Testis (tissue), 3 donors: ENCODE results near the gene C11orf21. TPM values are rescaled to one million over a fixed set of nuclear protein-coding genes. Genes with fewer than 3 reads are reported as not detected.

Experiments used
- DNase-seq: peaks from one replicate; pipeline ENCODE4 v3.0.0-alpha.2; 2019
- H3K27ac ChIP-seq, 2 donors: fragments of 200-600 bp; sonication (generic); one replicate each; pipeline ENCODE4 v1.5.1; 2019
- H3K27me3 ChIP-seq: fragments of 200-600 bp; sonication (generic); one replicate; pipeline ENCODE4 v1.5.1; 2019
- H3K36me3 ChIP-seq: fragments of 200-600 bp; sonication (generic); one replicate; pipeline ENCODE4 v1.5.1; 2017; ENCODE audit warnings: low read depth; ENCODE audit errors: missing control alignments
- H3K4me1 ChIP-seq: fragments of 200-600 bp; sonication (generic); one replicate; pipeline ENCODE4 v1.5.1; 2019
- H3K4me3 ChIP-seq, 2 donors: fragments of 200-600 bp; sonication (generic); one replicate each; pipeline ENCODE4 v1.5.1; 2017 to 2019
- H3K9me3 ChIP-seq: fragments of 200-600 bp; sonication (generic); one replicate; pipeline ENCODE4 v1.5.1; 2017
- POLR2A ChIP-seq: fragments of 450-650 bp; IDR thresholded peaks from one replicate; pipeline ENCODE4 v1.6.1; 2017; ENCODE audit warnings: antibody characterized with exemption, mild to moderate bottlenecking, moderate library complexity
- WGBS, 2 donors: methylation state at CpG; one replicate each; pipeline ENCODE4 v1.1.5; 2018; 5-methylcytosine and 5-hydroxymethylcytosine counted together
- intact Hi-C: fragments of 100-400 bp; cut with DNase I; formaldehyde crosslinking; loops from one replicate; pipeline ENCODE4 v1.15.1; 2023; ENCODE audit warnings: low total_unique reads
- polyA plus RNA-seq: library from polyadenylated mRNA; stranded (reverse); fragments of 350-450 nt; fragmentation: Illumina TruSeq; extraction: RNeasy Lipid Tissue Mini Kit (QIAGEN cat#74804); gene quantifications from one replicate; pipeline ENCODE4 v1.2.3, GENCODE V29; 2014; ENCODE audit warnings: low read depth, low replicate concordance; ENCODE audit not compliant: insufficient read depth
- total RNA-seq, 2 donors: library from RNA; depleted of rRNA; stranded (reverse); fragments of >200 nt; gene quantifications; one replicate each; pipeline ENCODE4 v1.2.3, GENCODE V29; 2016
- TF ChIP-seq, protein P1 (sequence below), 3 experiments: fragments of 450-650 bp in 2 of 3; fragments of 200-600 bp in 1 of 3; sonication (generic) in 1 of 3; IDR thresholded peaks; one replicate each; pipeline ENCODE4 v1.5.1; 2016 to 2019; ENCODE audit warnings: antibody characterized with exemption in 3 of 3, mild to moderate bottlenecking in 2 of 3, moderate library complexity in 1 of 3

Gene C11orf21
- total and polyA plus RNA-seq, 3 donors from 2014 or later: 0.12 to 0.88 (median 0.47) TPM

DNA sequence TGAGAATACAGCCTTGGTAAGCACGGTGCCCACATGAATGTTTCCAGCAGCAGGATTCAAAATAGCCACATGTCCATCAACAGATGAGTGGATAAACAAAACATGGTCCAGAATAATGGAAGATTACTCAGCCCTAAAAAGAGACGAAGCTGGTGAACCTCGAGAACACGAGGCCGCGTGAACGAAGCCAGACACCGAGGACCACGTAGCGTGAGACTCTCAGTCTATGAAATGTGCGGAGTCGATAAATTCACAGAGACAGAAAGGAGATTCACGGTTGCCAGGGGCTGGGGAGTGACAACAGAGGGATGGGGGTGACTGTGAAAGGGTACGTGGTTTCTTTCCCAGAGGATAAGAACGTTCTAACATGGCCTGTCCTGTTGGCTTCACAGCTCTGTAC, 28.4 kb downstream of the C11orf21 start:
- TF ChIP-seq, protein P1, sequence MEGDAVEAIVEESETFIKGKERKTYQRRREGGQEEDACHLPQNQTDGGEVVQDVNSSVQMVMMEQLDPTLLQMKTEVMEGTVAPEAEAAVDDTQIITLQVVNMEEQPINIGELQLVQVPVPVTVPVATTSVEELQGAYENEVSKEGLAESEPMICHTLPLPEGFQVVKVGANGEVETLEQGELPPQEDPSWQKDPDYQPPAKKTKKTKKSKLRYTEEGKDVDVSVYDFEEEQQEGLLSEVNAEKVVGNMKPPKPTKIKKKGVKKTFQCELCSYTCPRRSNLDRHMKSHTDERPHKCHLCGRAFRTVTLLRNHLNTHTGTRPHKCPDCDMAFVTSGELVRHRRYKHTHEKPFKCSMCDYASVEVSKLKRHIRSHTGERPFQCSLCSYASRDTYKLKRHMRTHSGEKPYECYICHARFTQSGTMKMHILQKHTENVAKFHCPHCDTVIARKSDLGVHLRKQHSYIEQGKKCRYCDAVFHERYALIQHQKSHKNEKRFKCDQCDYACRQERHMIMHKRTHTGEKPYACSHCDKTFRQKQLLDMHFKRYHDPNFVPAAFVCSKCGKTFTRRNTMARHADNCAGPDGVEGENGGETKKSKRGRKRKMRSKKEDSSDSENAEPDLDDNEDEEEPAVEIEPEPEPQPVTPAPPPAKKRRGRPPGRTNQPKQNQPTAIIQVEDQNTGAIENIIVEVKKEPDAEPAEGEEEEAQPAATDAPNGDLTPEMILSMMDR (IDR thresholded peaks at IDR 0.05): no peak
- TF ChIP-seq POLR2A: no peak
- H3K36me3 ChIP-seq: no peaks in the 10 kb centered on the region
- peak; percentile 9 for DNase-seq
- no peaks in the 10 kb centered on the region for H3K9me3 ChIP-seq
- peaks cover 9% of the 10 kb centered on the region for H3K4me1 ChIP-seq
- WGBS, 2 donors: 88 to 92% methylated on average over 15 of the region's 15 CpGs
- no peak overlapping the region for H3K27ac ChIP-seq
- peaks cover 3% of the 10 kb centered on the region for H3K27me3 ChIP-seq
- intact Hi-C loops: no loop called here
- H3K4me3 ChIP-seq: no peak overlapping the region

DNA sequence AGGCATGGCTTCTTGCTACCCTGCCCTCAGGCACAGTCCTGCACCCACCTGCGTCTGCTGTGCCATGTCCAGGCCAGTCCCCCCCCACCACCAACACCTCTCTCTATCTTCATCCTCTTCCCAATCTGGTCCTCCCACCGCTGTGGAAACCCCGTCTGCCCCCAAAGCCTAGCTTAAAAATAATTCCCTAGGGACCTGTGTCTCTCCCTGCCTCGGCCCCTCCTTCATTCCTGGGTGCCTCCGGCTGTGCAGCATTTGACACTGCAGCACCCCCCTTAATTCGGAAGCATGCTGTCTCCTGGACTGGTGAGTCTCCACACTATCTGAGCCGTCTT, 28.8 kb downstream of the C11orf21 start:
- 83 to 91% methylated on average over 7 of the region's 7 CpGs for WGBS, 2 donors
- peaks cover 9% of the 10 kb centered on the region for H3K4me1 ChIP-seq
- no peaks in the 10 kb centered on the region for H3K9me3 ChIP-seq
- DNase-seq: peak; percentile 4
- peaks cover 3% of the 10 kb centered on the region for H3K27me3 ChIP-seq
- TF ChIP-seq, protein P1 (IDR thresholded peaks at IDR 0.05): no peak
- no peak for TF ChIP-seq POLR2A
- intact Hi-C loops: no loop called here
- H3K36me3 ChIP-seq: no peaks in the 10 kb centered on the region
- H3K4me3 ChIP-seq: no peak overlapping the region
- H3K27ac ChIP-seq: no peak overlapping the region

DNA sequence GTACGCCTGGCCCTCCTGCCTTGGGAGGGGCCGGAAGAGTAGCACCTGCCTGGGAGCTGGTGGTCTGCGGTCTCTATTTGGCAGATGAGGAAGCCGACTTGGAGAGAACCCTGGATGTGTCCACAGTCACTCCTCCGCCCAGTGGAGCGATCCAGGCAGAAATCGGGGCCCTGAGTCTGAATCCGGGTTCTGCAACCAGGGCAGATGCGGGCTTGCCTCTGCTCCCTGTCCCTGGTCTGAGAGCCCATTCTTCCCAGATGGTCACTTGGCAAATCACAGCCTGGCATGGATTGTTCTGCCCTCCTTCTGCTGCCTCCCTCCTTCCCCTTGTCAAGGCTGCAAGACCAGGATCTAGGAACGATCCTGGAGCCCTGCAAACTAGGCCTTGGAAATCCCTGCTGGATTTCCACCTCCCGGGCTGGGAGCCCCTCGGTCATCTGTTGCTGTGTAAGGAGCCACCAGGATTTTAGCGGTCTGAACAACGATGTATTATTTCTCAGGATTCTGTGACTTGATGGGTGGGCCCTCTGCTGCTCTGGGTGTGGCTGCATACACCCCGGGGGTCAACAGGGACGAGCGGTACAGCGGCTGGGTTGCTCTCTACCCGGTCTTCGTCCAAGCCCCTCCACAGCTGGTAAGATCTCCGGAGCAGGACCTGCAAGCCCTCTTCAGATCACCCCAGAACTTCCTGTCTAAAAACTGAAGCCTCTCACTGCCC, 29.3 kb downstream of the C11orf21 start:
- H3K4me1 ChIP-seq: peaks cover 9% of the 10 kb centered on the region
- no peak overlapping the region for H3K27ac ChIP-seq
- no peak overlapping the region for H3K4me3 ChIP-seq
- intact Hi-C loops: no loop called here
- H3K9me3 ChIP-seq: no peaks in the 10 kb centered on the region
- 79 to 80% methylated on average over 15 to 21 of the region's 21 CpGs for WGBS, 2 donors
- peak; percentile 9 for DNase-seq
- TF ChIP-seq POLR2A: no peak
- TF ChIP-seq, protein P1 (IDR thresholded peaks at IDR 0.05): no peak
- H3K27me3 ChIP-seq: peaks cover 3% of the 10 kb centered on the region
- no peaks in the 10 kb centered on the region for H3K36me3 ChIP-seq

DNA sequence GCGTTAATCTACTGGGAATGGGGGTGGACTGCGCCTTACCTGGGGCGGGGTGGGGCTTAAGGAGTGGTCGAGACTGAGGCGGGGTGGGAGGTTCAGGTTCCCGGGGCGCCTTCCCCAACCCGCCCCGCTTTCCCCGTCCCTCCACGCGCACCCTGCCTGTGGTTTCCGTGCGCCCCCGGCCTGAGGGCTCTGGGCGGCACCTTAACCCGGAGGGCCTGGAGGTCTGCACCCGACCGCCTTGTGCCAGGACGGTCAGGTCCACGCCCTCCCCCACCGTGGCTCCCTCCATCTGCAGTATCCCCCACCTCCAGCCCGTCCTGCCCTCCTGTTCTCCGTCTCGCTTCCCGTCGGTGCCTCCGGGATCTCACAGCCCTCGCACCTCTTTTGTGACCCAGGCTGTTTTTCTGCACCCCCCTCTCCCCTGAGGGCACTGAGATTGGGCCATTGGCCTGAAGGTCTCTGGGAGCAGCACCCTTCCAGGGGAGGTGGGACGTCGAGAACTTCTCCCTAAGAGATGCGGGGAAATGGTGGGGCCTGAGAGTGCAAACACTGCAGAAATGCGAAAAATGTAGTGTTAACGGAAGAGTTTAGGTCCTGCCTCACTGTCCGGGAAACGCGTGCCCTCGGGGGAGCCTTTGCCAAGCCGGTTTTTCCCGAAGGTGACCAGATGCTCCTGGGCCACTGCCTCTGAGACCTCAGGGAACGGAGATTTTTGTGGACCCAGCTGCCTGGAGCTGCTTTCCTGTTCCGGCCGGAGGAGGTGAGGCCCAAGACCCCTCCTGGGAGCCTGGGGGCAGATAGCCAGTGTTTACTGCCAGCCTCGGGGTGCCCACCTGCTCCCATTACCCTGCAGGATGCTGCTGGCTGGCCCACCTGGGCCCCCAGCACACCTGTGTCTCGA, 30.1 kb downstream of the C11orf21 start:
- DNase-seq: peak; percentile 12
- no peaks in the 10 kb centered on the region for H3K36me3 ChIP-seq
- 33 to 35% methylated on average over 25 to 45 of the region's 45 CpGs for WGBS, 2 donors
- TF ChIP-seq POLR2A: no peak
- TF ChIP-seq, protein P1 (IDR thresholded peaks at IDR 0.05): no peak
- peaks cover 9% of the 10 kb centered on the region for H3K4me1 ChIP-seq
- H3K4me3 ChIP-seq: peak overlapping the region; percentile 9 to 57
- H3K9me3 ChIP-seq: no peaks in the 10 kb centered on the region
- intact Hi-C loops: no loop called here
- peaks cover 3% of the 10 kb centered on the region for H3K27me3 ChIP-seq
- H3K27ac ChIP-seq: no peak overlapping the region
